GM21447 (cell line): ENCODE results near the gene SPRR2E.
"Not testable (repeated sequence)": the region's sequence is repeated elsewhere in the genome, so short reads cannot be mapped to it uniquely, and the experiment has no call there.

Experiments
- ATAC-seq: cut with Tn5 transposase; IDR thresholded peaks from one replicate; pipeline ENCODE4 v1.9.1; 2021; ENCODE audit not compliant: unreplicated experiment

The SPRR2E gene

GRCh38 chr1:153094426-153094825 lies at the start of gene SPRR2E:
Gene SPRR2E, minus strand, starts transcription at chr1:153094526. Its CDS starts 775 bp downstream, at chr1:153093751.
- ATAC-seq, result no peak

- no peak for ATAC-seq
These were observed 47.1 kb upstream of the SPRR2E start for GRCh38 chr1:153141377-153141776.

GRCh38 chr1:153140484-153140883 lies 46.2 kb upstream of the SPRR2E start:
- ATAC-seq, result no peak

- no peak for ATAC-seq
These were observed 39.4 kb upstream of the SPRR2E start for GRCh38 chr1:153133743-153134142.

- ATAC-seq, result no peak
These were observed 38.9 kb upstream of the SPRR2E start for GRCh38 chr1:153133267-153133666.

GRCh38 chr1:153128688-153129087 lies 34.4 kb upstream of the SPRR2E start:
- not testable (repeated sequence) for ATAC-seq

GRCh38 chr1:153127296-153127695 lies 33.0 kb upstream of the SPRR2E start:
- ATAC-seq, result no peak

- no peak for ATAC-seq
These were observed 31.2 kb upstream of the SPRR2E start for GRCh38 chr1:153125536-153125935.

GRCh38 chr1:153123793-153124192 lies 29.5 kb upstream of the SPRR2E start:
- not testable (repeated sequence) for ATAC-seq

- no peak for ATAC-seq
These were observed 28.6 kb upstream of the SPRR2E start for GRCh38 chr1:153122831-153123421.

- no peak for ATAC-seq
These were observed 26.6 kb upstream of the SPRR2E start for GRCh38 chr1:153120945-153121344.

- no peak for ATAC-seq
These were observed 25.2 kb upstream of the SPRR2E start for GRCh38 chr1:153119491-153119971.

- ATAC-seq, result not testable (repeated sequence)
These were observed 20.9 kb upstream of the SPRR2E start for GRCh38 chr1:153115264-153115663.

- ATAC-seq, result no peak
These were observed 19.1 kb upstream of the SPRR2E start, which contains the start of gene SPRR2F for GRCh38 chr1:153113416-153113815. Gene SPRR2F, minus strand, starts transcription at chr1:153113516. Its CDS starts 783 bp downstream, at chr1:153112733.

GRCh38 chr1:153112454-153112853 lies 18.1 kb upstream of the SPRR2E start:
- not testable (repeated sequence) for ATAC-seq

GRCh38 chr1:153100245-153100644 lies 5.9 kb upstream of the SPRR2E start:
- no peak for ATAC-seq

GRCh38 chr1:153099461-153100045 lies 5.2 kb upstream of the SPRR2E start:
- ATAC-seq, result no peak

GRCh38 chr1:153095764-153096163 lies 1.4 kb upstream of the SPRR2E start:
- no peak for ATAC-seq

- ATAC-seq, result no peak
These were observed 6.7 kb downstream of the SPRR2E start for GRCh38 chr1:153087652-153088051.

GRCh38 chr1:153081736-153082135 lies 12.6 kb downstream of the SPRR2E start:
- no peak for ATAC-seq

GRCh38 chr1:153072806-153073726 lies 21.3 kb downstream of the SPRR2E start:
- no peak for ATAC-seq

GRCh38 chr1:153071511-153071910 lies 22.8 kb downstream of the SPRR2E start, which contains the start of gene SPRR2B:
Gene SPRR2B, minus strand, starts transcription at chr1:153071611. Its CDS starts 772 bp downstream, at chr1:153070839.
- no peak for ATAC-seq
